ENCODE measurements around the gene TCP11L2.

DNA sequence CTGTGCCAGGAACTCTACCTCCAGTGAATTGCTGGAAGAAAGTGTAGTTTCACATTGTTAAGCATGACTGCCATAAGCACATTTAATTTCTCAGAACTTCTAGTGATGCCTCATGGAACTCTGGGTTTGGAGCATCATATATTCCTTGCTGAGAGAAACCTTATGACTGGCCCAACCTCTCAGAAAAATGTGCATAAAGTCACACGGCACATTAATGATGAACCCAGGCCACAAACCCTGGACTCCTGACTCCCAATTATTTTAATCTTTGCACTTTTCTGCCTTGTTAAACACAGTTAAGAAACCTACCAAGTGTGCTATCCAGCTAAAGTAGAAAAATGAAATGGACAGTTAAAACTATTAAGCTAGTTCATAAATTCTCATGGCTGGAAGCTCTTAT is 5.6 kb downstream of the TCP11L2 start:
- TF ChIP-seq, protein P1, sequence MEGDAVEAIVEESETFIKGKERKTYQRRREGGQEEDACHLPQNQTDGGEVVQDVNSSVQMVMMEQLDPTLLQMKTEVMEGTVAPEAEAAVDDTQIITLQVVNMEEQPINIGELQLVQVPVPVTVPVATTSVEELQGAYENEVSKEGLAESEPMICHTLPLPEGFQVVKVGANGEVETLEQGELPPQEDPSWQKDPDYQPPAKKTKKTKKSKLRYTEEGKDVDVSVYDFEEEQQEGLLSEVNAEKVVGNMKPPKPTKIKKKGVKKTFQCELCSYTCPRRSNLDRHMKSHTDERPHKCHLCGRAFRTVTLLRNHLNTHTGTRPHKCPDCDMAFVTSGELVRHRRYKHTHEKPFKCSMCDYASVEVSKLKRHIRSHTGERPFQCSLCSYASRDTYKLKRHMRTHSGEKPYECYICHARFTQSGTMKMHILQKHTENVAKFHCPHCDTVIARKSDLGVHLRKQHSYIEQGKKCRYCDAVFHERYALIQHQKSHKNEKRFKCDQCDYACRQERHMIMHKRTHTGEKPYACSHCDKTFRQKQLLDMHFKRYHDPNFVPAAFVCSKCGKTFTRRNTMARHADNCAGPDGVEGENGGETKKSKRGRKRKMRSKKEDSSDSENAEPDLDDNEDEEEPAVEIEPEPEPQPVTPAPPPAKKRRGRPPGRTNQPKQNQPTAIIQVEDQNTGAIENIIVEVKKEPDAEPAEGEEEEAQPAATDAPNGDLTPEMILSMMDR (IDR thresholded peaks at IDR 0.05) = no peak
- no peak for TF ChIP-seq POLR2AphosphoS5 (IDR thresholded peaks at IDR 0.05)

Data from transverse colon (tissue), 4 donors.